HG03108 (cell line): ENCODE results near the gene NEK6.

Experiments
- ATAC-seq: cut with Tn5 transposase; IDR thresholded peaks from one replicate; pipeline ENCODE4 v1.9.1; 2021; ENCODE audit warnings: moderate library complexity; ENCODE audit not compliant: unreplicated experiment

Gene NEK6

GRCh38 chr9:124257844-124258606 is at the start of gene NEK6:
NEK6 (plus strand) TSS chr9:124257949; CDS start chr9:124301965, 44,016 bp downstream.
- ATAC-seq = no peak

GRCh38 chr9:124208571-124208970 is 49.2 kb upstream of the NEK6 start:
- no peak for ATAC-seq

- no peak for ATAC-seq
Observed at GRCh38 chr9:124209279-124209678, 48.5 kb upstream of the NEK6 start.

- ATAC-seq = no peak
Observed at GRCh38 chr9:124209774-124210173, 48.0 kb upstream of the NEK6 start.

- peak; percentile 53 for ATAC-seq
Observed at GRCh38 chr9:124210697-124211096, 47.1 kb upstream of the NEK6 start.

GRCh38 chr9:124212381-124213050 is 45.2 kb upstream of the NEK6 start:
- ATAC-seq = no peak

GRCh38 chr9:124213396-124213795 is 44.4 kb upstream of the NEK6 start:
- no peak for ATAC-seq

- no peak for ATAC-seq
Observed at GRCh38 chr9:124214116-124214515, 43.6 kb upstream of the NEK6 start.

GRCh38 chr9:124214596-124215367 is 43.0 kb upstream of the NEK6 start:
- ATAC-seq = no peak

- no peak for ATAC-seq
Observed at GRCh38 chr9:124215368-124215910, 42.3 kb upstream of the NEK6 start.

- no peak for ATAC-seq
Observed at GRCh38 chr9:124215956-124216355, 41.8 kb upstream of the NEK6 start.

GRCh38 chr9:124216474-124217176 is 41.1 kb upstream of the NEK6 start:
- peak; percentile 29 for ATAC-seq

- ATAC-seq = no peak
Observed at GRCh38 chr9:124217836-124218437, 39.8 kb upstream of the NEK6 start.

- ATAC-seq = peak; percentile 50
Observed at GRCh38 chr9:124218438-124218982, 39.2 kb upstream of the NEK6 start.

GRCh38 chr9:124218987-124219461 is 38.7 kb upstream of the NEK6 start:
- ATAC-seq = peak; percentile 3

- no peak for ATAC-seq
Observed at GRCh38 chr9:124220946-124221451, 36.8 kb upstream of the NEK6 start.

- ATAC-seq = no peak
Observed at GRCh38 chr9:124221676-124222075, 36.1 kb upstream of the NEK6 start.

- ATAC-seq = no peak
Observed at GRCh38 chr9:124222109-124222508, 35.6 kb upstream of the NEK6 start.

GRCh38 chr9:124222918-124223720 is 34.6 kb upstream of the NEK6 start:
- no peak for ATAC-seq
